ENCODE data around the gene TUBGCP6. TPM values are rescaled to one million over a fixed set of nuclear protein-coding genes. Genes with fewer than 3 reads are reported as not detected.

Gene TUBGCP6
- total and polyA plus RNA-seq, 2 donors (not counting 3 experiments of a cell fraction or from before 2014, with no cell fraction given): 33.1 to 45.3 TPM

GRCh38 chr22:50178871-50179869, 65.7 kb downstream of the TUBGCP6 start:
- H3K79me2 ChIP-seq (ENCODE audit: control insufficient read depth, insufficient read depth, low read length): no peaks in the 10 kb centered on the region
- H2AFZ ChIP-seq (ENCODE audit: low read depth, low read length): no peak overlapping the region
- no peak for FAIRE-seq
- no peaks in the 10 kb centered on the region for H3K9me3 ChIP-seq (replicated peaks; ENCODE audit: control insufficient read depth, insufficient read depth, low read length)
- no peaks in the 10 kb centered on the region for H3K27me3 ChIP-seq (ENCODE audit: control insufficient read depth in 2 of 2, insufficient read depth in 2 of 2, low read length in 2 of 2)
- no peak overlapping the region for H3K27ac ChIP-seq (ENCODE audit: insufficient read depth, low read depth, low read length)
- BruUV-seq (replicated peaks): no TSS peak
- no peak overlapping the region for H3K9ac ChIP-seq (replicated peaks; ENCODE audit: extremely low read depth, insufficient read depth, low read length)
- intact Hi-C loops (cut with micrococcal nuclease) (no loop called here), dilution Hi-C loops (cut with MboI; ENCODE audit: extremely low pct_ligation_motif_present, low sequenced_read_pairs) (no loop called here)
- H3K4me2 ChIP-seq (ENCODE audit: insufficient read depth, low read length): no peak overlapping the region
- ChIA-PET CTCF (no interaction called here), POLR2A (no interaction called here)
- no peaks in the 10 kb centered on the region for H3K36me3 ChIP-seq (ENCODE audit: control insufficient read depth in 2 of 2, extremely low read depth in 1 of 2, insufficient read depth in 2 of 2, low read length in 2 of 2)
- H3K9me1 ChIP-seq (replicated peaks; ENCODE audit: control insufficient read depth, extremely low read depth, insufficient read depth, low read length): no peaks in the 10 kb centered on the region
- H4K20me1 ChIP-seq (replicated peaks; ENCODE audit: control insufficient read depth, extremely low read depth, insufficient read depth, low read length): no peaks in the 10 kb centered on the region
- no peak overlapping the region for H3K4me3 ChIP-seq (replicated peaks in 1 of 3; ENCODE audit: insufficient read depth in 1 of 3, low read depth in 1 of 3, low read length in 3 of 3)
- DNase-seq (ENCODE audit: low read depth, low spot score): no peak
- H3K4me1 ChIP-seq (ENCODE audit: control insufficient read depth, extremely low read depth, insufficient read depth, low read length): peaks cover 2% of the 10 kb centered on the region
- TF ChIP-seq FOS (IDR thresholded peaks at IDR 0.05; ENCODE audit: borderline replicate concordance, insufficient read depth, low read length) (no peak), MYC (IDR thresholded peaks at IDR 0.05; ENCODE audit: low read depth, low read length) (no peak), GATA2 (IDR thresholded peaks at IDR 0.05; ENCODE audit: insufficient read depth, insufficient read length, low read depth, low read length) (no peak), MAX (IDR thresholded peaks at IDR 0.05; ENCODE audit: insufficient read depth, insufficient read length) (no peak)

- Histone ChIP-seq H3K27ac (ENCODE audit: insufficient read depth, low read depth, low read length) (no peak overlapping the region), H3K36me3 (ENCODE audit: control insufficient read depth in 2 of 2, extremely low read depth in 1 of 2, insufficient read depth in 2 of 2, low read length in 2 of 2) (no peaks in the 10 kb centered on the region), H3K27me3 (ENCODE audit: control insufficient read depth in 2 of 2, insufficient read depth in 2 of 2, low read length in 2 of 2) (no peaks in the 10 kb centered on the region), H3K9ac (replicated peaks; ENCODE audit: extremely low read depth, insufficient read depth, low read length) (no peak overlapping the region), H3K9me1 (replicated peaks; ENCODE audit: control insufficient read depth, extremely low read depth, insufficient read depth, low read length) (no peaks in the 10 kb centered on the region), H3K79me2 (ENCODE audit: control insufficient read depth, insufficient read depth, low read length) (no peaks in the 10 kb centered on the region), H3K4me3 (replicated peaks in 1 of 3; ENCODE audit: insufficient read depth in 1 of 3, low read depth in 1 of 3, low read length in 3 of 3) (no peak overlapping the region), H3K4me1 (ENCODE audit: control insufficient read depth, extremely low read depth, insufficient read depth, low read length) (no peaks in the 10 kb centered on the region), H4K20me1 (replicated peaks; ENCODE audit: control insufficient read depth, extremely low read depth, insufficient read depth, low read length) (no peaks in the 10 kb centered on the region), H3K9me3 (replicated peaks; ENCODE audit: control insufficient read depth, insufficient read depth, low read length) (no peaks in the 10 kb centered on the region), H3K4me2 (ENCODE audit: insufficient read depth, low read length) (no peak overlapping the region), H2AFZ (ENCODE audit: low read depth, low read length) (no peak overlapping the region)
- dilution Hi-C loops (cut with MboI; ENCODE audit: extremely low pct_ligation_motif_present, low sequenced_read_pairs): no loop called here
- BruUV-seq (replicated peaks): no TSS peak
- CTCF ChIA-PET: no interaction called here
- DNase-seq (ENCODE audit: low read depth, low spot score) (no peak), FAIRE-seq (no peak)
- POLR2A ChIA-PET: no interaction called here
- intact Hi-C loops (cut with micrococcal nuclease): no loop called here
- TF ChIP-seq CTCF (IDR thresholded peaks at IDR 0.05; ENCODE audit: extremely low read depth in 1 of 2, insufficient read depth in 1 of 2, low read depth in 1 of 2, low read length in 2 of 2) (no peak), MAX (IDR thresholded peaks at IDR 0.05; ENCODE audit: insufficient read depth, insufficient read length) (no peak), EZH2 (IDR thresholded peaks at IDR 0.05; ENCODE audit: borderline replicate concordance, low read depth, low read length, severe bottlenecking) (no peak), FOS (IDR thresholded peaks at IDR 0.05; ENCODE audit: borderline replicate concordance, insufficient read depth, low read length) (no peak), GATA2 (IDR thresholded peaks at IDR 0.05; ENCODE audit: insufficient read depth, insufficient read length, low read depth, low read length) (no peak), JUN (IDR thresholded peaks at IDR 0.05; ENCODE audit: borderline replicate concordance, insufficient read depth, insufficient read length, low read depth) (no peak), POLR2A (IDR thresholded peaks at IDR 0.05; ENCODE audit: low read depth, low read length) (no peak), POLR2AphosphoS5 (IDR thresholded peaks at IDR 0.05; ENCODE audit: insufficient read depth, low read depth, low read length) (no peak), MYC (IDR thresholded peaks at IDR 0.05; ENCODE audit: low read depth, low read length) (no peak)
Measured at GRCh38 chr22:50178471-50178864, 66.4 kb downstream of the TUBGCP6 start.

Measured in endothelial cell of umbilical vein (primary cell).